Measurements from ENCODE around the gene WDHD1.
"Not testable (repeated sequence)": the region's sequence is repeated elsewhere in the genome, so short reads cannot be mapped to it uniquely, and the experiment has no call there.

Gene WDHD1

DNA sequence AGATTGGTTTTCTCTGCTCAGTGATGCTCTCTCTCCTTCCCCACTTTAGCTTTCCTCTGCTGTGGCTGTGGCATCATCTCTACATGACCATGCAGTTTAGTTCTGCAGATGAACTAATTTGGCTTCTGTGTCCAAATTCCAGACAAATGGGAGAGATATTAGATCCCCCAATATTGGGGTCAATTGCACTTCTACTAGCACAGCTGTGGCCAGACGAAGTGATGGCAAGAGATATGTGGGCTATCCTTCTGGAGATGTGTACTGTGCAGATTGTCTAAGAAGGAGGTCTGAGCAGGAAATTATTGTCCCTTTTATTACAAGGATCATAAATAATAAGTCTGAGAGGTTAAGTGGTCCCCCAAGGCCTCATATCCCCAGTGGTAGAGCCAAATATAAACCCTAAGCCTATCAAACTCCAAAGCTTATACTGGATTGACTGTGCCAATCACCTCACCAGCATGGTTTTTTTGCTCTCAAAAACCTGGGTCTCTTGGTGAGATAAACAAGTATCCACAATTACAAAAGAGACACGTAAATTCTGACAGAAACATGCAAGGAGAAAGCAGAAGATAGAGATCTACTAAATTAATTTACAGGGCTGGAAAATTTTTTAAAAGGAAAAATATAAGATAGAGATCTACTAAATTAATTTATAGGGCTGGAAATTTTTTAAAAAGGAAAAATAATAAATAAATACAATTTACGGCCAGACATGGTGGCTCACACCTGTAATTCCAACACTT is 95.1 kb downstream of the WDHD1 start:
- no peaks in the 10 kb centered on the region for H3K27me3 ChIP-seq (ENCODE audit: insufficient read depth, low read depth, severe bottlenecking)
- DNase-seq = no peak
- no peak for TF ChIP-seq CTCF (IDR thresholded peaks at IDR 0.05; ENCODE audit: low read depth, low read length)
- H3K9me3 ChIP-seq (ENCODE audit: severe bottlenecking) = no peaks in the 10 kb centered on the region
- no peak overlapping the region for H3K4me3 ChIP-seq (ENCODE audit: low read depth, low read length)
- H3K36me3 ChIP-seq = no peaks in the 10 kb centered on the region
- no peak overlapping the region for H3K27ac ChIP-seq

DNA sequence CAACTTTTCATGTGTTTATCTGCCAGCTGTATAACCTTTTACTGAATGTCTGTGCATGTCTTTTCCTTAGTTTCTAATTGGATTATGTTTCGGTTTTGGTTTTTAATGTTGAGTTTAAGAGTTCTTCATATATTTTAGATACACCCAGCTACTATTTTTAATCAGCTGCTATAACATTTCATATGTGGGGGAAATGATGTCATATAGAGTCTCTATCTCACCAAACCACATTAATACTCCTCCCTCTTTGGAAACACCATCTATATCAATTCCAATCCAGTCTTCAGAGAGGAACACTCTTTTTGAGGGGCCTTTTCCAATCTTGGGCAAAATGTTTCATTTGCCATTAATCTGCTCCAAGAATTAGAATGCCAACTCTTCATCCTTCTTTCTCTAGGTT is 95.8 kb downstream of the WDHD1 start:
- no peak for DNase-seq
- Histone ChIP-seq H3K27ac (no peak overlapping the region), H3K9me3 (ENCODE audit: severe bottlenecking) (no peaks in the 10 kb centered on the region), H3K4me3 (ENCODE audit: low read depth, low read length) (no peak overlapping the region), H3K27me3 (ENCODE audit: insufficient read depth, low read depth, severe bottlenecking) (no peaks in the 10 kb centered on the region), H3K36me3 (no peaks in the 10 kb centered on the region)
- TF ChIP-seq CTCF (IDR thresholded peaks at IDR 0.05; ENCODE audit: low read depth, low read length) = no peak

DNA sequence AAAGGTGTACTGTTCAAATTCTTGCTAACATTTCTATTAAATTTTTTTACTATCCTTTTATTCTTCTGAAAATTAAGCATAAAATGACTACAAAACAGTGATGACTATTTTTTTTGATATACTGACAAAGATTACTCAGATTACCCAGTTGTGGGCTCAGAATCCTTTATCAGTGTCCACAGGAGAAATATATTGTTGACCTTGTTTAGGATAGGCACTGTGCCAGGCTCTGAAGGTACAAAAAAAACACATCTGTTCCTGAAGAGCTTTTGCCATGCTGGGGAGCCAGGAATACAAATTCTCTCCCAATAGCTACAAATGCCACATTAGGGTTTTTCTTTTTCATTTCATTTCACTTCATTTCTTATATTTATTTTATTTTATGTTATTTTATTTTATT is 97.3 kb downstream of the WDHD1 start:
- no peak for DNase-seq
- no peak overlapping the region for H3K4me3 ChIP-seq (ENCODE audit: low read depth, low read length)
- H3K36me3 ChIP-seq = no peaks in the 10 kb centered on the region
- H3K27me3 ChIP-seq (ENCODE audit: insufficient read depth, low read depth, severe bottlenecking) = no peaks in the 10 kb centered on the region
- H3K27ac ChIP-seq = no peak overlapping the region
- no peaks in the 10 kb centered on the region for H3K9me3 ChIP-seq (ENCODE audit: severe bottlenecking)
- no peak for TF ChIP-seq CTCF (IDR thresholded peaks at IDR 0.05; ENCODE audit: low read depth, low read length)

- no peaks in the 10 kb centered on the region for H3K9me3 ChIP-seq (ENCODE audit: severe bottlenecking)
- no peak for DNase-seq
- no peak for TF ChIP-seq CTCF (IDR thresholded peaks at IDR 0.05; ENCODE audit: low read depth, low read length)
Measured at GRCh38 chr14:54928216-54928615, 98.7 kb downstream of the WDHD1 start.

GRCh38 chr14:54927551-54927950 is 99.3 kb downstream of the WDHD1 start:
- no peaks in the 10 kb centered on the region for H3K27me3 ChIP-seq (ENCODE audit: insufficient read depth, low read depth, severe bottlenecking)
- DNase-seq = no peak
- TF ChIP-seq CTCF (IDR thresholded peaks at IDR 0.05; ENCODE audit: low read depth, low read length) = no peak
- no peaks in the 10 kb centered on the region for H3K9me3 ChIP-seq (ENCODE audit: severe bottlenecking)
- H3K4me3 ChIP-seq (ENCODE audit: low read depth, low read length) = no peak overlapping the region
- no peaks in the 10 kb centered on the region for H3K36me3 ChIP-seq
- no peak overlapping the region for H3K27ac ChIP-seq

More at GRCh38 chr14:54928216-54928615, 98.7 kb downstream of the WDHD1 start:
- Histone ChIP-seq H3K27me3 (ENCODE audit: insufficient read depth, low read depth, severe bottlenecking) (no peaks in the 10 kb centered on the region), H3K36me3 (no peaks in the 10 kb centered on the region), H3K27ac (no peak overlapping the region), H3K4me3 (ENCODE audit: low read depth, low read length) (no peak overlapping the region)

DNA sequence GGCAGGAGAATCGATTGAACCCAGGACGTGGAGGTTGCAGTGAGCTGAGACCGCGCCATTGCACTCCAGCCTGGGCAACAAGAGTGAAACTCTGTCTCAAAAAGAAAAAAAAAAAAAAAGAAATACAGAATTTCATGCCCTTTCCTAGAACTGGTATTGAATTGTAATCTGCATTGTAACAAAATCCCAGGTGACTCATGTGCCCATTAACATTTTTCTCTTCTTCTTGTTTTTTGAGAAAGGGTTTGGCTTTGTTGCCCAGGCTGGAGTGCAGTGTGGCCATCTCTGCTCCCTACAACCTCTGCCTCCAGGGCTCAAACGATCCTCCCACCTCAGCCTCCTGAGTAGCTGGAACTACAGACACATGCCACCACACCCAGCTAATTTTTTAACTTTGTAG is 100.3 kb downstream of the WDHD1 start:
- not testable (repeated sequence) for H3K36me3 ChIP-seq; H3K9me3 ChIP-seq (ENCODE audit: severe bottlenecking); H3K27me3 ChIP-seq (ENCODE audit: insufficient read depth, low read depth, severe bottlenecking); H3K27ac ChIP-seq; H3K4me3 ChIP-seq (ENCODE audit: low read depth, low read length); DNase-seq

All from WERI-Rb-1 (cell line).